ENCODE data around the gene FPR1.

FPR1 gene

GRCh38 chr19:51754770-51755169 lies 3.1 kb upstream of the FPR1 start:
- Histone ChIP-seq H3K27ac (ENCODE audit: low read length) (no peak overlapping the region), H3K4me1 (ENCODE audit: insufficient read depth, low read length) (no peaks in the 10 kb centered on the region), H3K36me3 (ENCODE audit: insufficient read depth, low read length) (no peaks in the 10 kb centered on the region), H3K9ac (ENCODE audit: low read depth, low read length) (no peak overlapping the region), H3K27me3 (ENCODE audit: insufficient read depth, low read length, poor library complexity) (no peaks in the 10 kb centered on the region), H3K4me2 (ENCODE audit: insufficient read depth, low read length) (no peak overlapping the region), H2AFZ (ENCODE audit: low read depth, low read length) (no peak overlapping the region), H3K4me3 (ENCODE audit: low read depth in 1 of 2, low read length in 2 of 2) (no peak overlapping the region), H4K20me1 (ENCODE audit: insufficient read depth, low read length) (no peaks in the 10 kb centered on the region), H3K9me3 (ENCODE audit: insufficient read depth, low read length, severe bottlenecking) (no peaks in the 10 kb centered on the region), H3K79me2 (ENCODE audit: insufficient read depth, low read length) (no peaks in the 10 kb centered on the region)
- DNase-seq (no peak), ATAC-seq (ENCODE audit: insufficient read depth, low read depth) (no peak)
- TF ChIP-seq EZH2 (IDR thresholded peaks at IDR 0.05; ENCODE audit: borderline replicate concordance, low read depth, low read length, severe bottlenecking), result no peak
- TF ChIP-seq, protein P1, sequence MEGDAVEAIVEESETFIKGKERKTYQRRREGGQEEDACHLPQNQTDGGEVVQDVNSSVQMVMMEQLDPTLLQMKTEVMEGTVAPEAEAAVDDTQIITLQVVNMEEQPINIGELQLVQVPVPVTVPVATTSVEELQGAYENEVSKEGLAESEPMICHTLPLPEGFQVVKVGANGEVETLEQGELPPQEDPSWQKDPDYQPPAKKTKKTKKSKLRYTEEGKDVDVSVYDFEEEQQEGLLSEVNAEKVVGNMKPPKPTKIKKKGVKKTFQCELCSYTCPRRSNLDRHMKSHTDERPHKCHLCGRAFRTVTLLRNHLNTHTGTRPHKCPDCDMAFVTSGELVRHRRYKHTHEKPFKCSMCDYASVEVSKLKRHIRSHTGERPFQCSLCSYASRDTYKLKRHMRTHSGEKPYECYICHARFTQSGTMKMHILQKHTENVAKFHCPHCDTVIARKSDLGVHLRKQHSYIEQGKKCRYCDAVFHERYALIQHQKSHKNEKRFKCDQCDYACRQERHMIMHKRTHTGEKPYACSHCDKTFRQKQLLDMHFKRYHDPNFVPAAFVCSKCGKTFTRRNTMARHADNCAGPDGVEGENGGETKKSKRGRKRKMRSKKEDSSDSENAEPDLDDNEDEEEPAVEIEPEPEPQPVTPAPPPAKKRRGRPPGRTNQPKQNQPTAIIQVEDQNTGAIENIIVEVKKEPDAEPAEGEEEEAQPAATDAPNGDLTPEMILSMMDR (IDR thresholded peaks at IDR 0.05; ENCODE audit: borderline replicate concordance, extremely low read depth, low read length, poor library complexity, severe bottlenecking), result no peak

DNA sequence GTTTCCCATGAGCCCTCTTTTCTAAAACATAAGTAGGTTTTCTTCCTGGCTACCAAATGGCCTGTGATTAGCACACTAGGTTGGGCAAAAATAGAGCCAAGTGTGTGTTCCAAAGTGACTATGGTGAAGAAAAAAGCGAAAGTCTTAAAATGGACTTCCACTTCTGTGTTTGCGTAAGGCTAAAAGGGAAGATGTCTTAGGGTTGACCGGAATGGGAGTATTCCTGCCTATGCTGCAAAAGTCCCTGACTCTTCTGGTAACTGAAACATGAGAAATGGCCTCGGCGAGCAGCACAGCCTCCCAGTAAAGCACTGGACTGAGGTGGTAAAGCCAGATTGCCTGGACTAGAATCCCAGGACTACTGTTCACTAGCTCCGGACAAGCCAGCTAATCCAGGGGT lies 2.4 kb upstream of the FPR1 start:
- H3K27ac ChIP-seq (ENCODE audit: low read length), result no peak overlapping the region

DNA sequence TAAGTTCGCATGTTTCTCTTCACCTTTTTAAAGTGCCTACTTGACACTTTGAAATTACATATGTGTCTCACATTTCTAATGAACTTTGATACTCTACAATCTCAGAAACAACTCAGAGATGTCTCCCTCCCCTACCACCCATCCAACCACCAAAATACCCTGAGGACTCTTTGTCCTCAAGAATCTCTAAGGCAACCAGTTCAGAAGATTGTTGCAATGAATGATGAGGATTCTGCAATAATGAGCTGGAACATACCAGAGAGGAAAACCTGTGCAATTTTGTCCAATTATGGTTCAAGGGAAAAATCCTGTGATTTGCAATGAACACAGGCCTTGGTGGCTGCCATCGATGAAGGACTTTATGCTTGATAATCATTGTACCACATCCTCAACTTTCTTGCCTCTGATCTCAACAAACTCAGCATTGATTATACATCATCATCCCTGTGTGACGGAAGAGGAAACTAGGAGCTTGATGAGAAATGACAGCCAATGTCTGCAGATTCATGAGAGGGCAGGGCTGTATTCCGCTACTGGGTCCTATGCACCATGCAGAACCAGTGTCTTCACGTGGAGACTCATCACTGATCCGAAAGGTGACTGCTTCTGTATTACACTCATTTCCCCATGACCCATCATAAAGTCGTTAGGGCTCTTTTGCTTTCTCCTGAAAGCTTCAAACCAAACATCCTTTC lies 1.1 kb downstream of the FPR1 start:
- TF ChIP-seq EZH2 (IDR thresholded peaks at IDR 0.05; ENCODE audit: borderline replicate concordance, low read depth, low read length, severe bottlenecking), result no peak
- TF ChIP-seq, protein P1 (IDR thresholded peaks at IDR 0.05; ENCODE audit: borderline replicate concordance, extremely low read depth, low read length, poor library complexity, severe bottlenecking), result no peak
- DNase-seq, result no peak
- H3K9me3 ChIP-seq (ENCODE audit: insufficient read depth, low read length, severe bottlenecking), result no peaks in the 10 kb centered on the region
- no peaks in the 10 kb centered on the region for H3K4me1 ChIP-seq (ENCODE audit: insufficient read depth, low read length)
- ATAC-seq (ENCODE audit: insufficient read depth, low read depth), result no peak
- no peak overlapping the region for H3K4me2 ChIP-seq (ENCODE audit: insufficient read depth, low read length)
- H3K4me3 ChIP-seq (ENCODE audit: low read depth in 1 of 2, low read length in 2 of 2), result no peak overlapping the region
- H3K36me3 ChIP-seq (ENCODE audit: insufficient read depth, low read length), result no peaks in the 10 kb centered on the region
- no peak overlapping the region for H3K27ac ChIP-seq (ENCODE audit: low read length)
- no peaks in the 10 kb centered on the region for H3K27me3 ChIP-seq (ENCODE audit: insufficient read depth, low read length, poor library complexity)
- H4K20me1 ChIP-seq (ENCODE audit: insufficient read depth, low read length), result no peaks in the 10 kb centered on the region
- H3K79me2 ChIP-seq (ENCODE audit: insufficient read depth, low read length), result no peaks in the 10 kb centered on the region
- no peak overlapping the region for H2AFZ ChIP-seq (ENCODE audit: low read depth, low read length)
- no peak overlapping the region for H3K9ac ChIP-seq (ENCODE audit: low read depth, low read length)

More for the DNA sequence above, 2.4 kb upstream of the FPR1 start:
- Histone ChIP-seq H3K4me1 (ENCODE audit: insufficient read depth, low read length) (no peaks in the 10 kb centered on the region), H3K79me2 (ENCODE audit: insufficient read depth, low read length) (no peaks in the 10 kb centered on the region), H3K4me3 (ENCODE audit: low read depth in 1 of 2, low read length in 2 of 2) (no peak overlapping the region), H3K36me3 (ENCODE audit: insufficient read depth, low read length) (no peaks in the 10 kb centered on the region), H3K9me3 (ENCODE audit: insufficient read depth, low read length, severe bottlenecking) (no peaks in the 10 kb centered on the region), H2AFZ (ENCODE audit: low read depth, low read length) (no peak overlapping the region), H3K27me3 (ENCODE audit: insufficient read depth, low read length, poor library complexity) (no peaks in the 10 kb centered on the region), H4K20me1 (ENCODE audit: insufficient read depth, low read length) (no peaks in the 10 kb centered on the region), H3K9ac (ENCODE audit: low read depth, low read length) (no peak overlapping the region), H3K4me2 (ENCODE audit: insufficient read depth, low read length) (no peak overlapping the region)
- no peak for ATAC-seq (ENCODE audit: insufficient read depth, low read depth)
- no peak for DNase-seq
- TF ChIP-seq, protein P1 (IDR thresholded peaks at IDR 0.05; ENCODE audit: borderline replicate concordance, extremely low read depth, low read length, poor library complexity, severe bottlenecking), result no peak
- no peak for TF ChIP-seq EZH2 (IDR thresholded peaks at IDR 0.05; ENCODE audit: borderline replicate concordance, low read depth, low read length, severe bottlenecking)
